ENCODE data around the gene TSPAN2.

TSPAN2 gene

GRCh38 chr1:115064461-115064860, 24.8 kb downstream of the TSPAN2 start (continued):
- TF ChIP-seq CSDC2 (CRISPR knock-in tag; IDR thresholded peaks at IDR 0.05) (no peak), OSR1 (CRISPR knock-in tag; IDR thresholded peaks at IDR 0.05) (no peak)

DNA sequence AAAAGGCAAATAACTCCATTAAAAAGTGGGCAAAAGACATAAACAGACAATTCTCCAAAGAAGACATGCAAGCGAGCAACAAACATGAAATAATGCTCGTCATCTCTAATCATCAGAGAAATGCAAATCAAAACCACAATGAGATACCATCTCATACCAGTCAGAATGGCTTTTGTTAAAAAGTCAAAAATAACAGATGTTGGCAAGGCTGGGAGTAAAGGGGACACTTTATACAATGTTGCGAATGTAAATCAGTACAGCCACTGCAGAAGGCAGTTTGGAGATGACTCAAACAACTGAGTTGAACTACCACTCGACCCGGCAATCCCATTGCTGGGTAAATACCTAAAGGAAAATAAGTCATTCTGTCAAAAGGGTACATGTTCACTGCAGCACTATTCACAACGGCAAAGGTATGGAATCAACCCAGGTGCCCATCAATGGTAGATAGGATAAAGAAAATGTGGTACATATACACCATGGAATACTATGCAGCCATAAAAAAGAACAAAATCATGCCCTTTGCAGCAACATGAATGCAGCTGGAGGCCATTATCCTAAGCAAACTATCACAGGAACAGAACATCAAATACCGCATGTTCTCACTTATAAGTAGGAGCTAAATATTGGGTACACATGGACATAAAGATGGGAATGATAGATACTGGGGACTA, 25.9 kb downstream of the TSPAN2 start:
- TF ChIP-seq ZNF8 (CRISPR knock-in tag; IDR thresholded peaks at IDR 0.05) (peak; percentile 78; the same call in 1 of the 2 replicates), ISL1 (CRISPR knock-in tag; IDR thresholded peaks at IDR 0.05) (0 out of 2 replicates have a peak, but pooled peaks have one; percentile 7), TOX (CRISPR knock-in tag; IDR thresholded peaks at IDR 0.05; ENCODE audit: borderline replicate concordance) (peak; percentile 76; the same call in 1 of the 2 replicates), ZC3H10 (CRISPR knock-in tag; IDR thresholded peaks at IDR 0.05) (peak; percentile 78; the same call in 1 of the 2 replicates), ZNF70 (CRISPR knock-in tag; IDR thresholded peaks at IDR 0.05) (no peak), RARB (CRISPR knock-in tag; IDR thresholded peaks at IDR 0.05) (peak; percentile 62; the same call in 1 of the 2 replicates)
- peak; percentile 78 for ATAC-seq

GRCh38 chr1:115062542-115063004, 26.7 kb downstream of the TSPAN2 start:
- ATAC-seq, result peak; percentile 74
- TF ChIP-seq CSDC2 (CRISPR knock-in tag; IDR thresholded peaks at IDR 0.05) (no peak), ISL1 (CRISPR knock-in tag; IDR thresholded peaks at IDR 0.05) (peak; percentile 24; the same call in 1 of the 2 replicates), ZFP3 (CRISPR knock-in tag; IDR thresholded peaks at IDR 0.05) (no peak), PATZ1 (CRISPR knock-in tag; IDR thresholded peaks at IDR 0.05; ENCODE audit: borderline replicate concordance) (peak; percentile 53; the same call in 1 of the 2 replicates)

GRCh38 chr1:115060501-115060900, 28.8 kb downstream of the TSPAN2 start:
- no peak for TF ChIP-seq PATZ1 (CRISPR knock-in tag; IDR thresholded peaks at IDR 0.05; ENCODE audit: borderline replicate concordance)
- no peak for TF ChIP-seq ZC3H10 (CRISPR knock-in tag; IDR thresholded peaks at IDR 0.05)
- no peak for TF ChIP-seq ZNF565 (CRISPR knock-in tag; conservative IDR thresholded peaks at IDR 0.05; ENCODE audit: low read depth)
- TF ChIP-seq RARB (CRISPR knock-in tag; IDR thresholded peaks at IDR 0.05), result no peak
- no peak for TF ChIP-seq SNAI2 (CRISPR knock-in tag; IDR thresholded peaks at IDR 0.05)
- TF ChIP-seq ESRRG (CRISPR knock-in tag; IDR thresholded peaks at IDR 0.05), result no peak
- no peak for TF ChIP-seq OSR1 (CRISPR knock-in tag; IDR thresholded peaks at IDR 0.05)
- TF ChIP-seq, protein P1, sequence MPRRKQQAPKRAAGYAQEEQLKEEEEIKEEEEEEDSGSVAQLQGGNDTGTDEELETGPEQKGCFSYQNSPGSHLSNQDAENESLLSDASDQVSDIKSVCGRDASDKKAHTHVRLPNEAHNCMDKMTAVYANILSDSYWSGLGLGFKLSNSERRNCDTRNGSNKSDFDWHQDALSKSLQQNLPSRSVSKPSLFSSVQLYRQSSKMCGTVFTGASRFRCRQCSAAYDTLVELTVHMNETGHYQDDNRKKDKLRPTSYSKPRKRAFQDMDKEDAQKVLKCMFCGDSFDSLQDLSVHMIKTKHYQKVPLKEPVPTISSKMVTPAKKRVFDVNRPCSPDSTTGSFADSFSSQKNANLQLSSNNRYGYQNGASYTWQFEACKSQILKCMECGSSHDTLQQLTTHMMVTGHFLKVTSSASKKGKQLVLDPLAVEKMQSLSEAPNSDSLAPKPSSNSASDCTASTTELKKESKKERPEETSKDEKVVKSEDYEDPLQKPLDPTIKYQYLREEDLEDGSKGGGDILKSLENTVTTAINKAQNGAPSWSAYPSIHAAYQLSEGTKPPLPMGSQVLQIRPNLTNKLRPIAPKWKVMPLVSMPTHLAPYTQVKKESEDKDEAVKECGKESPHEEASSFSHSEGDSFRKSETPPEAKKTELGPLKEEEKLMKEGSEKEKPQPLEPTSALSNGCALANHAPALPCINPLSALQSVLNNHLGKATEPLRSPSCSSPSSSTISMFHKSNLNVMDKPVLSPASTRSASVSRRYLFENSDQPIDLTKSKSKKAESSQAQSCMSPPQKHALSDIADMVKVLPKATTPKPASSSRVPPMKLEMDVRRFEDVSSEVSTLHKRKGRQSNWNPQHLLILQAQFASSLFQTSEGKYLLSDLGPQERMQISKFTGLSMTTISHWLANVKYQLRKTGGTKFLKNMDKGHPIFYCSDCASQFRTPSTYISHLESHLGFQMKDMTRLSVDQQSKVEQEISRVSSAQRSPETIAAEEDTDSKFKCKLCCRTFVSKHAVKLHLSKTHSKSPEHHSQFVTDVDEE (CRISPR knock-in tag; IDR thresholded peaks at IDR 0.05), result no peak
- no peak for TF ChIP-seq GLIS3 (CRISPR knock-in tag; IDR thresholded peaks at IDR 0.05)
- TF ChIP-seq BACH2 (CRISPR knock-in tag; IDR thresholded peaks at IDR 0.05; ENCODE audit: borderline replicate concordance), result no peak
- no peak for TF ChIP-seq TOX (CRISPR knock-in tag; IDR thresholded peaks at IDR 0.05; ENCODE audit: borderline replicate concordance)
- no peak for ATAC-seq

- no peak for TF ChIP-seq ZC3H10 (CRISPR knock-in tag; IDR thresholded peaks at IDR 0.05)
- no peak for TF ChIP-seq CSRNP3 (CRISPR knock-in tag; IDR thresholded peaks at IDR 0.05)
- TF ChIP-seq ZNF565 (CRISPR knock-in tag; conservative IDR thresholded peaks at IDR 0.05; ENCODE audit: low read depth), result no peak
- TF ChIP-seq CSDC2 (CRISPR knock-in tag; IDR thresholded peaks at IDR 0.05), result no peak
- TF ChIP-seq ZNF8 (CRISPR knock-in tag; IDR thresholded peaks at IDR 0.05), result no peak
- TF ChIP-seq, protein P2, sequence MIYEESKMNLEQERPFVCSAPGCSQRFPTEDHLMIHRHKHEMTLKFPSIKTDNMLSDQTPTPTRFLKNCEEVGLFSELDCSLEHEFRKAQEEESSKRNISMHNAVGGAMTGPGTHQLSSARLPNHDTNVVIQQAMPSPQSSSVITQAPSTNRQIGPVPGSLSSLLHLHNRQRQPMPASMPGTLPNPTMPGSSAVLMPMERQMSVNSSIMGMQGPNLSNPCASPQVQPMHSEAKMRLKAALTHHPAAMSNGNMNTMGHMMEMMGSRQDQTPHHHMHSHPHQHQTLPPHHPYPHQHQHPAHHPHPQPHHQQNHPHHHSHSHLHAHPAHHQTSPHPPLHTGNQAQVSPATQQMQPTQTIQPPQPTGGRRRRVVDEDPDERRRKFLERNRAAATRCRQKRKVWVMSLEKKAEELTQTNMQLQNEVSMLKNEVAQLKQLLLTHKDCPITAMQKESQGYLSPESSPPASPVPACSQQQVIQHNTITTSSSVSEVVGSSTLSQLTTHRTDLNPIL (CRISPR knock-in tag; IDR thresholded peaks at IDR 0.05; ENCODE audit: low read depth), result no peak
- no peak for TF ChIP-seq ARNTL (CRISPR knock-in tag; IDR thresholded peaks at IDR 0.05; ENCODE audit: borderline replicate concordance, low read depth)
- no peak for ATAC-seq
These were observed 30.0 kb downstream of the TSPAN2 start for GRCh38 chr1:115059316-115059715.
